ENCODE results near the gene GLI3.

Gene GLI3

GRCh38 chr7:42125321-42125720 lies 111.7 kb downstream of the GLI3 start:
- no peak for DNase-seq (ENCODE audit: extremely low spot score)

GRCh38 chr7:42123716-42124115 lies 113.3 kb downstream of the GLI3 start:
- DNase-seq (ENCODE audit: extremely low spot score): no peak
- ChIA-PET CTCF (no interaction called here), POLR2A (no interaction called here)
- TF ChIP-seq CTCF (IDR thresholded peaks at IDR 0.05; ENCODE audit: control extremely low read depth, extremely low read depth, low read depth, missing control alignments): no peak

More at GRCh38 chr7:42125321-42125720, 111.7 kb downstream of the GLI3 start:
- TF ChIP-seq CTCF (IDR thresholded peaks at IDR 0.05; ENCODE audit: control extremely low read depth, extremely low read depth, low read depth, missing control alignments): no peak
- ChIA-PET CTCF (no interaction called here), POLR2A (no interaction called here)

GRCh38 chr7:42120191-42120590 lies 116.8 kb downstream of the GLI3 start:
- CTCF ChIA-PET: interaction anchor here (0.8 kb wide), 1 partner anchor 11 kb away, joined by 4 read pairs; no protein-coding TSS in a partner anchor
- DNase-seq (ENCODE audit: extremely low spot score): no peak
- POLR2A ChIA-PET: no interaction called here
- TF ChIP-seq CTCF (IDR thresholded peaks at IDR 0.05; ENCODE audit: control extremely low read depth, extremely low read depth, low read depth, missing control alignments): no peak

GRCh38 chr7:42117201-42117600 lies 119.8 kb downstream of the GLI3 start:
- CTCF ChIA-PET: no interaction called here
- no peak for TF ChIP-seq CTCF (IDR thresholded peaks at IDR 0.05; ENCODE audit: control extremely low read depth, extremely low read depth, low read depth, missing control alignments)
- POLR2A ChIA-PET: no interaction called here
- no peak for DNase-seq (ENCODE audit: extremely low spot score)

GRCh38 chr7:42115795-42116194 lies 121.2 kb downstream of the GLI3 start:
- ChIA-PET POLR2A (no interaction called here), CTCF (no interaction called here)
- no peak for DNase-seq (ENCODE audit: extremely low spot score)
- TF ChIP-seq CTCF (IDR thresholded peaks at IDR 0.05; ENCODE audit: control extremely low read depth, extremely low read depth, low read depth, missing control alignments): no peak

DNA sequence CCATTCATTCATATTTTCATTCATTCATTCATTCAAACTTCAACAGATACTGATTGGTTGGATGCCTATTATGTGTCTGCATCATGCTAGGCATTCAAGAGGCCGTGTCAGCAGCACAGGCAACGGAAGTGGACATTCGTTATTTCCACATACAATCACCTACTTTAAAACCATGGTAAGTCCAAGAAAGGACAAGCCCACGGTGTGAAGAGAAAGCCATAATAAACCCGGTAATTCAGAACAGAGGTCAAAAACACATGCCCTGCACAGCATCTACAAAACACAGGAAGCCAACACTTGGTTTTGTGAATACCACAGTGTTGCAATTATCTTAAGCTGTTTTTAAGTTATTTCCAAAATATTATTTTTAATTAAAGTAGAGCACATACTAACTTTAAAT lies 126.7 kb downstream of the GLI3 start:
- ChIA-PET CTCF (no interaction called here), POLR2A (no interaction called here)
- no peak for DNase-seq (ENCODE audit: extremely low spot score)
- TF ChIP-seq CTCF (IDR thresholded peaks at IDR 0.05; ENCODE audit: control extremely low read depth, extremely low read depth, low read depth, missing control alignments): no peak

Measured in GM10248 (cell line).